ENCODE results near the gene TFPI2. TPM values are rescaled to one million over a fixed set of nuclear protein-coding genes. Genes with fewer than 3 reads are reported as not detected.

Gene TFPI2
- total RNA-seq, 2 experiments from 2014 or later, result not detected

DNA sequence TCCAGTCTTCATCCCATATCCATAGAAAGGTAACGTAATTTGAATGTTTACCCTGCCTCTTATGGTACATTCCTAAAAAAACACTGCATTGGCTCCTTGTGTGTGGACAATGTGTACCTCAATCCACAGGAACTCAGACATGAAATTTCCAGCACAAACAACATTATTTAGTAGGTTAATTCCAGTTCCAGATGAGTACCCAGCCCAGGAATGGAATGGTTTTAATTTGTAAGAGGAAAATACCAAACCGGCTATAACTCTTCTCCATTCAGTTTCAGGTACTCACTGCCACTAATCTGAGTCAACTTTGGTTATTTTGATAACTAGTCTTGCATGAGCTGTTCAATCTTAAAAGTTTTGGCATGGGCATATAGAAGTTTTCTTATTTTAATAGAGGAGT is 39.0 kb downstream of the TFPI2 start:
- H3K27ac Mint-ChIP-seq, result no peak overlapping the region
- Histone ChIP-seq H3K36me3 (ENCODE audit: insufficient read depth, low read length) (no peaks in the 10 kb centered on the region), H3K4me1 (ENCODE audit: insufficient read depth, low read length) (no peaks in the 10 kb centered on the region), H3K27ac (ENCODE audit: low read depth in 1 of 2, low read length in 2 of 2) (no peak overlapping the region), H3K4me3 (ENCODE audit: low read length) (no peak overlapping the region), H3K9me3 (ENCODE audit: control insufficient read depth in 1 of 2, insufficient read depth in 1 of 2, low read length in 2 of 2) (no peaks in the 10 kb centered on the region), H3K27me3 (ENCODE audit: control insufficient read depth in 1 of 2, insufficient read depth in 2 of 2, low read length in 2 of 2) (no peaks in the 10 kb centered on the region)
- H3K9me3 Mint-ChIP-seq, result peaks cover 2% of the 10 kb centered on the region
- DNase-seq (no peak), ATAC-seq (ENCODE audit: poor library complexity) (no peak)
- peaks cover 4% of the 10 kb centered on the region for H3K27me3 Mint-ChIP-seq
- TF ChIP-seq, protein P1, sequence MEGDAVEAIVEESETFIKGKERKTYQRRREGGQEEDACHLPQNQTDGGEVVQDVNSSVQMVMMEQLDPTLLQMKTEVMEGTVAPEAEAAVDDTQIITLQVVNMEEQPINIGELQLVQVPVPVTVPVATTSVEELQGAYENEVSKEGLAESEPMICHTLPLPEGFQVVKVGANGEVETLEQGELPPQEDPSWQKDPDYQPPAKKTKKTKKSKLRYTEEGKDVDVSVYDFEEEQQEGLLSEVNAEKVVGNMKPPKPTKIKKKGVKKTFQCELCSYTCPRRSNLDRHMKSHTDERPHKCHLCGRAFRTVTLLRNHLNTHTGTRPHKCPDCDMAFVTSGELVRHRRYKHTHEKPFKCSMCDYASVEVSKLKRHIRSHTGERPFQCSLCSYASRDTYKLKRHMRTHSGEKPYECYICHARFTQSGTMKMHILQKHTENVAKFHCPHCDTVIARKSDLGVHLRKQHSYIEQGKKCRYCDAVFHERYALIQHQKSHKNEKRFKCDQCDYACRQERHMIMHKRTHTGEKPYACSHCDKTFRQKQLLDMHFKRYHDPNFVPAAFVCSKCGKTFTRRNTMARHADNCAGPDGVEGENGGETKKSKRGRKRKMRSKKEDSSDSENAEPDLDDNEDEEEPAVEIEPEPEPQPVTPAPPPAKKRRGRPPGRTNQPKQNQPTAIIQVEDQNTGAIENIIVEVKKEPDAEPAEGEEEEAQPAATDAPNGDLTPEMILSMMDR (IDR thresholded peaks at IDR 0.05), result no peak
- intact Hi-C loops (cut with DNase I, micrococcal nuclease), result no loop called here
- H3K4me3 Mint-ChIP-seq, result no peak overlapping the region
- no peaks in the 10 kb centered on the region for H3K36me3 Mint-ChIP-seq (ENCODE audit: low read depth)
- POLR2A ChIA-PET, result no interaction called here
- H3K4me1 Mint-ChIP-seq (ENCODE audit: low read depth), result no peaks in the 10 kb centered on the region
- CTCF ChIA-PET, result no interaction called here

GRCh38 chr7:93843260-93843659 is 47.3 kb downstream of the TFPI2 start:
- ChIA-PET POLR2A (no interaction called here), CTCF (no interaction called here)
- no peaks in the 10 kb centered on the region for H3K4me1 ChIP-seq (ENCODE audit: insufficient read depth, low read length)
- intact Hi-C loops (cut with DNase I, micrococcal nuclease), result no loop called here
- no peak overlapping the region for H3K4me3 Mint-ChIP-seq
- no peaks in the 10 kb centered on the region for H3K9me3 Mint-ChIP-seq
- no peak overlapping the region for H3K4me3 ChIP-seq (ENCODE audit: low read length)
- H3K27me3 Mint-ChIP-seq, result no peaks in the 10 kb centered on the region
- ATAC-seq (ENCODE audit: poor library complexity) (no peak), DNase-seq (no peak)
- H3K27ac ChIP-seq (ENCODE audit: low read depth in 1 of 2, low read length in 2 of 2), result no peak overlapping the region
- H3K36me3 ChIP-seq (ENCODE audit: insufficient read depth, low read length), result no peaks in the 10 kb centered on the region
- H3K4me1 Mint-ChIP-seq (ENCODE audit: low read depth), result no peaks in the 10 kb centered on the region
- H3K27ac Mint-ChIP-seq, result no peak overlapping the region
- H3K27me3 ChIP-seq (ENCODE audit: control insufficient read depth in 1 of 2, insufficient read depth in 2 of 2, low read length in 2 of 2), result no peaks in the 10 kb centered on the region
- H3K9me3 ChIP-seq (ENCODE audit: control insufficient read depth in 1 of 2, insufficient read depth in 1 of 2, low read length in 2 of 2), result no peaks in the 10 kb centered on the region
- no peaks in the 10 kb centered on the region for H3K36me3 Mint-ChIP-seq (ENCODE audit: low read depth)
- TF ChIP-seq, protein P1 (IDR thresholded peaks at IDR 0.05), result no peak

- no peak for DNase-seq
- TF ChIP-seq, protein P1 (IDR thresholded peaks at IDR 0.05), result no peak
- no peak overlapping the region for H3K27ac Mint-ChIP-seq
- Histone ChIP-seq H3K27me3 (ENCODE audit: control insufficient read depth in 1 of 2, insufficient read depth in 2 of 2, low read length in 2 of 2) (no peaks in the 10 kb centered on the region), H3K4me3 (ENCODE audit: low read length) (no peak overlapping the region), H3K4me1 (ENCODE audit: insufficient read depth, low read length) (no peaks in the 10 kb centered on the region), H3K9me3 (ENCODE audit: control insufficient read depth in 1 of 2, insufficient read depth in 1 of 2, low read length in 2 of 2) (no peaks in the 10 kb centered on the region), H3K27ac (ENCODE audit: low read depth in 1 of 2, low read length in 2 of 2) (no peak overlapping the region), H3K36me3 (ENCODE audit: insufficient read depth, low read length) (no peaks in the 10 kb centered on the region)
- ATAC-seq (ENCODE audit: poor library complexity), result no peak
- no peaks in the 10 kb centered on the region for H3K9me3 Mint-ChIP-seq
- no peaks in the 10 kb centered on the region for H3K27me3 Mint-ChIP-seq
- no peaks in the 10 kb centered on the region for H3K36me3 Mint-ChIP-seq (ENCODE audit: low read depth)
- H3K4me1 Mint-ChIP-seq (ENCODE audit: low read depth), result no peaks in the 10 kb centered on the region
- H3K4me3 Mint-ChIP-seq, result no peak overlapping the region
- POLR2A ChIA-PET, result no interaction called here
- CTCF ChIA-PET, result no interaction called here
- intact Hi-C loops (cut with DNase I, micrococcal nuclease), result no loop called here
Measured at GRCh38 chr7:93838966-93839365, 51.6 kb downstream of the TFPI2 start.

All from CD4-positive, alpha-beta T cell (primary cell).